ENCODE measurements around the gene GGTLC2.
"Not testable (repeated sequence)": the region's sequence is repeated elsewhere in the genome, so short reads cannot be mapped to it uniquely, and the experiment has no call there.

DNA sequence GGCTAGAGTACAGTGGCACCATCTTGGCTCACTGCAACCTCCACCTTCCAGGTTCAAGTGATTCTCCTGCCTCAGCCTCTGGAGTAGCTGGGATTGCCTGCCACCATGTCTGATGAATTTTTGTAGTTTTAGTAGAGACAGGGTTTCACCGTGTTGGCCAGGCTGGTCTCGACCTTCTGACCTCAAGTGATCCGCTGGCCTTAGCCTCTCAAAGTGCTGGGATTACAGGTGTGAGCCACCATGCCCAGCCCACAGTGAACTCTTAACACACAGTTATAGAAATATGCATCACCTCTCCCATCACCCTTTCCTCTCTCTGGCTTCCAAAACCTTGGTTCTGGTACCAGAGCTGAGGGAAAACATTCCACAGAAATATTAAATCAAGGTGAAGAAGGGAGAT, 36.4 kb upstream of the GGTLC2 start:
- TF ChIP-seq, protein P1, sequence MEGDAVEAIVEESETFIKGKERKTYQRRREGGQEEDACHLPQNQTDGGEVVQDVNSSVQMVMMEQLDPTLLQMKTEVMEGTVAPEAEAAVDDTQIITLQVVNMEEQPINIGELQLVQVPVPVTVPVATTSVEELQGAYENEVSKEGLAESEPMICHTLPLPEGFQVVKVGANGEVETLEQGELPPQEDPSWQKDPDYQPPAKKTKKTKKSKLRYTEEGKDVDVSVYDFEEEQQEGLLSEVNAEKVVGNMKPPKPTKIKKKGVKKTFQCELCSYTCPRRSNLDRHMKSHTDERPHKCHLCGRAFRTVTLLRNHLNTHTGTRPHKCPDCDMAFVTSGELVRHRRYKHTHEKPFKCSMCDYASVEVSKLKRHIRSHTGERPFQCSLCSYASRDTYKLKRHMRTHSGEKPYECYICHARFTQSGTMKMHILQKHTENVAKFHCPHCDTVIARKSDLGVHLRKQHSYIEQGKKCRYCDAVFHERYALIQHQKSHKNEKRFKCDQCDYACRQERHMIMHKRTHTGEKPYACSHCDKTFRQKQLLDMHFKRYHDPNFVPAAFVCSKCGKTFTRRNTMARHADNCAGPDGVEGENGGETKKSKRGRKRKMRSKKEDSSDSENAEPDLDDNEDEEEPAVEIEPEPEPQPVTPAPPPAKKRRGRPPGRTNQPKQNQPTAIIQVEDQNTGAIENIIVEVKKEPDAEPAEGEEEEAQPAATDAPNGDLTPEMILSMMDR (IDR thresholded peaks at IDR 0.05), result not testable (repeated sequence)
- not testable (repeated sequence) for TF ChIP-seq POLR2A (IDR thresholded peaks at IDR 0.05)
